Pancreas (tissue), 10 donors: ENCODE results near the gene SMURF2. TPM values are rescaled to one million over a fixed set of nuclear protein-coding genes. Genes with fewer than 3 reads are reported as not detected.

Experiments
- ATAC-seq, 4 donors: fragments of 200-7000 bp; cut with Tn5 transposase; one replicate each; pipeline versions ENCODE4 v1.8.0 to v1.9.1; 2020; ENCODE audit warnings: mild to moderate bottlenecking in 4 of 4, moderate library complexity in 4 of 4
- DNase-seq, 6 donors: peaks; one replicate each; pipeline ENCODE4 v3.0.0-alpha.2; 2020
- FAIRE-seq: peaks from 2 replicates; lab custom pipeline; 2012; peaks lifted over from hg19 to GRCh38; lab: Jason Lieb, UNC
- H3K27ac ChIP-seq, 4 donors: fragments of 200-600 bp; sonication (generic); 1 replicate in 3 of 4; 2 replicates in 1 of 4; pipeline versions ENCODE4 v1.5.0 to v1.8.0; 2020
- H3K27me3 ChIP-seq, 4 donors: fragments of 200-600 bp; one replicate each; pipeline ENCODE4 v1.8.0; 2021
- H3K36me3 ChIP-seq, 3 donors: fragments of 200-600 bp; sonication (generic) in 1 of 3; one replicate each; pipeline versions ENCODE4 v1.5.0 to v1.8.0; 2020 to 2021
- H3K4me1 ChIP-seq, 3 donors: fragments of 200-600 bp; one replicate each; pipeline ENCODE4 v1.8.0; 2021
- H3K4me3 ChIP-seq, 4 donors: fragments of 200-600 bp; sonication (generic) in 2 of 4; one replicate each; pipeline versions ENCODE4 v1.5.0 to v1.8.0; 2020 to 2021
- H3K9me3 ChIP-seq, 4 donors: fragments of 200-600 bp; one replicate each; pipeline ENCODE4 v1.8.0; 2021
- WGBS, 2 donors: extraction: QIAGEN DNeasy Blood & Tissue Kit; methylation state at CpG; one replicate each; pipeline ENCODE4 v1.1.7; 2013; 5-methylcytosine and 5-hydroxymethylcytosine counted together
- intact Hi-C, 3 donors: fragments of 100-400 bp; cut with DNase I; formaldehyde crosslinking; loops; one replicate each; pipeline versions ENCODE4 v1.11.1 to v1.14.2; 2022
- polyA plus RNA-seq, 2 donors: library from polyadenylated mRNA; stranded (reverse); fragments of 200-250 nt; gene quantifications; one replicate each; pipeline ENCODE4 v1.2.3, GENCODE V29; 2013
- total RNA-seq, 6 donors: library from RNA; stranded (reverse); fragmentation: NEBNext Ultra II Directional in 4 of 6; extraction: Animal tissue kit (Norgen Biotek cat#: 25700) in 4 of 6; gene quantifications; one replicate each; pipeline versions ENCODE4 v1.2.1 to v1.2.4, GENCODE V29; 2021 to 2023
- TF ChIP-seq, protein P1 (sequence below), 4 donors: fragments of 200-600 bp; sonication (generic) in 3 of 4; IDR thresholded peaks; one replicate each; pipeline versions ENCODE4 v1.5.0 to v1.8.0; 2021; ENCODE audit warnings: antibody characterized with exemption in 4 of 4
- donor health status: healthy with polysubstance abuse.
- donor health status: DM: no; HTN: no; CAD: no; lungs with moderate emphysema.
- donor health status: DM: no; HTN: no; CAD: no.
- donor health status: control.
- donor health status: control.
- donor health status: Bipolar disorder and iron deficiency.
- donor health status: DM: yes; HTN: yes; CAD: no.
- donor health status: DM: no; HTN: no; CAD: no.
- donor health status: DM: no; HTN: no; CAD: no.
- donor health status: DM: yes; HTN: yes; CAD: no.

Gene SMURF2
- total RNA-seq: 10 to 100 TPM in 2 of 6 donors, 1 to 10 TPM in 4; 6.6 to 17.1 (median 8.5) TPM
- polyA plus RNA-seq: 1 to 10 TPM; 3.0 to 6.0 TPM

DNA sequence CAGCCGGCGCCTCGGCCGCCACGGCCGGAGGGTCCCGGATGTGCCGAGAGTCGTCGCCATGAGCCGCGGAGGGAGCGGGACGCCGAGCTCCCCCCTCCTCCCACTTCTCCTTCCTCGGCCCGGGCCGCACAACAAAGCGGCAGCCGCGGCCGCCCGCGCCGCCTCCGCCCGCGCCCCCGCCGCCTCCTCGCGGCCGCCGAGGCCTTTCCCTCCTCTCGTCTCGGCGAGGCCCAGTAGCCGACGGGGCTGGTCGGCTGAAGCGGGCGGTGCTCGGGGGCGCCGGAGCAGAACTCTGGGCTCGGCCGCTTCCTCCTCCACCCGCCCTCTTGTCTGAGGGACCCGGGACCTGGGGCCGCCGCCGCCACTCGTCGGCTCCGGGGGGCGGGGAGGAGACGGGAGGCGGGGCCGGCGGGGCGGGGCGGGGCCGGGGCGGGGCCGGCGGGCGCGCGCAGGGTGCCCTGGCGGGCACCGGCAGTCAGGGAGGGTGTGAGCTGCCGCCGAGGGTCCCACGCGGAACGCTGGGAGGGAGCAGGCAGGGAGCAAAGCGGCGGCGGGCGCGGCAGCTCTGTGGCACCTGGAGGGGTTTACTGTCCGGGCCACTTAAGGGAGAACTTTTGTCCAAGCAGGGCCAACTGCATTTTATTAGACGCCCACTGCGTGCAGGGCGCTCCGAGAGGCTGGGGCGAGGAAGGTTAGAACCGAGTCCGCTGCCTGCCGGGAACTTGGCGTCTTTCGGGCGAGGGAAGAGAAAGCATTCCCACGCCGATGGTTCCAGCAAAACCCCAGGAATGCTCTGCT lies at the start of gene SMURF2:
Gene SMURF2, minus strand, starts transcription at position 332 of the 798 bp plus-strand sequence. CDS start 427 bp downstream, outside the sequence.
- no peak for FAIRE-seq
- TF ChIP-seq, protein P1, sequence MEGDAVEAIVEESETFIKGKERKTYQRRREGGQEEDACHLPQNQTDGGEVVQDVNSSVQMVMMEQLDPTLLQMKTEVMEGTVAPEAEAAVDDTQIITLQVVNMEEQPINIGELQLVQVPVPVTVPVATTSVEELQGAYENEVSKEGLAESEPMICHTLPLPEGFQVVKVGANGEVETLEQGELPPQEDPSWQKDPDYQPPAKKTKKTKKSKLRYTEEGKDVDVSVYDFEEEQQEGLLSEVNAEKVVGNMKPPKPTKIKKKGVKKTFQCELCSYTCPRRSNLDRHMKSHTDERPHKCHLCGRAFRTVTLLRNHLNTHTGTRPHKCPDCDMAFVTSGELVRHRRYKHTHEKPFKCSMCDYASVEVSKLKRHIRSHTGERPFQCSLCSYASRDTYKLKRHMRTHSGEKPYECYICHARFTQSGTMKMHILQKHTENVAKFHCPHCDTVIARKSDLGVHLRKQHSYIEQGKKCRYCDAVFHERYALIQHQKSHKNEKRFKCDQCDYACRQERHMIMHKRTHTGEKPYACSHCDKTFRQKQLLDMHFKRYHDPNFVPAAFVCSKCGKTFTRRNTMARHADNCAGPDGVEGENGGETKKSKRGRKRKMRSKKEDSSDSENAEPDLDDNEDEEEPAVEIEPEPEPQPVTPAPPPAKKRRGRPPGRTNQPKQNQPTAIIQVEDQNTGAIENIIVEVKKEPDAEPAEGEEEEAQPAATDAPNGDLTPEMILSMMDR (IDR thresholded peaks at IDR 0.05): no peak
- H3K9me3 ChIP-seq: no peaks in the 10 kb centered on the region
- DNase-seq: peak; percentile 70 to 92 (median 82)
- peaks cover 0 to 26% (median 17%) of the 10 kb centered on the region in 3 donors for H3K4me1 ChIP-seq
- no peaks in the 10 kb centered on the region for H3K27me3 ChIP-seq
- ATAC-seq: peak; percentile 88 to 93 (median 92)
- H3K27ac ChIP-seq: peak within 1 kb of the TSS; percentile 65 to 91 (median 88)
- WGBS, 2 donors: 1 to 2% methylated on average over 40 to 95 of the region's 95 CpGs
- intact Hi-C loops: no loop called here
- peak within 1 kb of the TSS; percentile 51 to 75 (median 60) for H3K4me3 ChIP-seq
- no peaks in the 10 kb centered on the region for H3K36me3 ChIP-seq

DNA sequence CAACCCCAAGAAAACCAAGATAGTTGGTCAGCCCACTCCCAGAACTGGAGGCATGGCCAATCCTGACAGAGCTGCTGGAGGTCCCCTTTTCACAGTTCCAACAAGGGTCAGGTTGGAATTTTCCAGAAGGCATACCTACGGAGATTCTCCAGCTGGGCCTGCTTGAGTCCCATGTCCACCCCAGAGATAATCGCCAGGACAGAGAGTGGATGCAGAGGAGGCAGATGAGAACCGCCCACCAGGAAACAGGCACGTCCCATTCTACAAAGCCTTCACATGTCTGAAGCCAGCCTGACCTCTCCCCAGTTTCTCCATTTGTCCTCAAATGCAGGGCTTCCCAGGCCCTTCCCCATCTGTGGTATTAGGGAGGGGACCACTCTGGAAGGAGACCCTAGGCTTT lies 47.4 kb upstream of the SMURF2 start:
- H3K27me3 ChIP-seq: no peaks in the 10 kb centered on the region
- intact Hi-C loops: no loop called here
- peak overlapping the region in 1 of 4 donors; percentile 6 for H3K27ac ChIP-seq
- TF ChIP-seq, protein P1 (IDR thresholded peaks at IDR 0.05): no peak
- 65 to 66% methylated on average over 4 of the region's 4 CpGs for WGBS, 2 donors
- DNase-seq (no peak), FAIRE-seq (no peak), ATAC-seq (no peak)
- H3K36me3 ChIP-seq: no peaks in the 10 kb centered on the region
- H3K4me1 ChIP-seq: peaks cover 0 to 4% (median 0%) of the 10 kb centered on the region in 3 donors
- H3K4me3 ChIP-seq: no peak overlapping the region
- H3K9me3 ChIP-seq: no peaks in the 10 kb centered on the region

GRCh38 chr17:64707050-64707591 lies 45.0 kb upstream of the SMURF2 start:
- Histone ChIP-seq H3K4me3 (no peak overlapping the region), H3K27me3 (no peaks in the 10 kb centered on the region), H3K9me3 (no peaks in the 10 kb centered on the region), H3K36me3 (no peaks in the 10 kb centered on the region), H3K27ac (peak overlapping the region in 2 of 4 donors; percentile 52 to 65), H3K4me1 (peaks cover 0 to 4% (median 0%) of the 10 kb centered on the region in 3 donors)
- 18 to 21% methylated on average over 10 of the region's 10 CpGs for WGBS, 2 donors
- FAIRE-seq: no peak
- ATAC-seq: peak; percentile 65 to 83 (median 76)
- peak in 5 of 6 donors; percentile 47 to 81 (median 59) for DNase-seq
- TF ChIP-seq, protein P1 (IDR thresholded peaks at IDR 0.05): no peak
- intact Hi-C loops: no loop called here

GRCh38 chr17:64706224-64707049 lies 44.3 kb upstream of the SMURF2 start:
- ATAC-seq (peak; percentile 35 to 76 (median 61)), DNase-seq (peak in 2 of 6 donors; percentile 4 to 15), FAIRE-seq (no peak)
- Histone ChIP-seq H3K4me3 (no peak overlapping the region), H3K27ac (peak overlapping the region in 2 of 4 donors; percentile 52 to 65), H3K36me3 (no peaks in the 10 kb centered on the region), H3K4me1 (peaks cover 0 to 4% (median 0%) of the 10 kb centered on the region in 3 donors), H3K9me3 (no peaks in the 10 kb centered on the region), H3K27me3 (no peaks in the 10 kb centered on the region)
- intact Hi-C loops: no loop called here
- 32 to 33% methylated on average over 8 of the region's 8 CpGs for WGBS, 2 donors
- TF ChIP-seq, protein P1 (IDR thresholded peaks at IDR 0.05): no peak
